Activated CD8-positive, alpha-beta memory T cell treated with anti-CD3 and anti-CD28 coated beads for 48 hours (primary cell): ENCODE results near the gene TMEM239.

Source experiments
- DNase-seq, 3 experiments: peaks; one replicate each; pipeline ENCODE4 v3.0.0-alpha.2; 2020; ENCODE audit warnings: low read depth in 2 of 3, low spot score in 2 of 3

The TMEM239 gene

DNA sequence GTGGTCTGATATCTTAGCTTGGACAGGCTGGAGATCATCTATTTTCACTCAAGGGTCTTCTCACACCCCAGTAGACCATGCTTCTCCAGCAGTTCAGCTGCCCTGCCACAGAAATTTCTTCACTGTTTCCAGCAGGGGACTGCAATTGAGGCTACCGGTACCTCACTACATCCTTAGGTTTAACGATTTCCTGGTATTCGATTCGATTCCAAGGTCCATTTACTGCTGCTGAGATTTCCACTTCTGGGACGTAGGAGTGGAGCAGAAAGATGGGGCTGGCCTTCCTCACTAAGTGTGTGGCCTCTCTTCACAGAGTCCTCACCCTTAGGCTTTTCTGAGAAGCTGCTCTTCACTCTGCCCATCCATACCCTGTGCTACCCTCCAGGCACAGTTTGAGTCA, 30.5 kb downstream of the TMEM239 start:
- DNase-seq = no peak

DNA sequence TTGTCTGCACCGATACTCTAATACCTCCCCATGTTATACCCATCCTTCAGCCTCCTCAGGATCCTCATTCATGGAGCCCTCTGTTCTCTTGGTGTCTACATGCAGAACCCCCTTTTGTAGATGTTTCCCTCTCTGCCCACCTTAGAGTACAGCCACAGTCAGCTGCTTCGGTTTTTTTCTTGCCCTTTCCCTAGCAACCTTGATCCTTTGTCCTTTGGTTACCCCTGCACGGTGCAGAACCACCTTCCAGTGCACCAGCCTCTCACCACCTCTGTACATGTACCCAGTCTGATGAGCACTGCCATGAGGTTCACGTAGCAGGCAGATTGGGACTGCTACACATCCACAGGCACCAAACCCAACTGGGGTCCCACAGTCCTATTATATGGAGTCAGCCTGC, 31.6 kb downstream of the TMEM239 start:
- no peak for DNase-seq

GRCh38 chr20:2849529-2849928, 33.4 kb downstream of the TMEM239 start:
- DNase-seq = no peak

DNA sequence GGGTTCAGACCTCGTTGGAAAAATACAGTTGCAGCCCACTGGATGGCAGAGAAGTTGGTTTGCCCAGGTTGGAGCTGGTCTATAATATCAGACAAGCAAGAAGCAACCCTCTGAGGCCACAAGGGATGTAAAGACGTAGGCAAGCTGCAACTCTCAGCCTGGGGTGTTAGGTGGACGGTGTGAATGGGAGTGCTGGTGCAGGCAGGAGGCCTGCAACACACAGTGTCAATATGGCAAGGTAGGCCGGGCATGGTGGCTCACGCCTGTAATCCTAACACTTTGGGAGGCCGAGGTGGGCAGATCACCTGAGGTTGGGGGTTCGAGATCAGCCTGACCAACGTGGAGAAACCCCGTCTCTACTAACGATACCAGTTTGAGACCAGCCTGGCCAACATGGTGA, 34.9 kb downstream of the TMEM239 start:
- DNase-seq = no peak

GRCh38 chr20:2858591-2858990, 42.4 kb downstream of the TMEM239 start:
- no peak for DNase-seq

GRCh38 chr20:2859330-2860121, 43.4 kb downstream of the TMEM239 start:
- no peak for DNase-seq

- no peak for DNase-seq
Measured at GRCh38 chr20:2864626-2865025, 48.5 kb downstream of the TMEM239 start.

- no peak for DNase-seq
Measured at GRCh38 chr20:2865101-2865500, 48.9 kb downstream of the TMEM239 start.

GRCh38 chr20:2865630-2866029, 49.5 kb downstream of the TMEM239 start:
- DNase-seq = peak in 1 of 3 experiments; percentile 52

DNA sequence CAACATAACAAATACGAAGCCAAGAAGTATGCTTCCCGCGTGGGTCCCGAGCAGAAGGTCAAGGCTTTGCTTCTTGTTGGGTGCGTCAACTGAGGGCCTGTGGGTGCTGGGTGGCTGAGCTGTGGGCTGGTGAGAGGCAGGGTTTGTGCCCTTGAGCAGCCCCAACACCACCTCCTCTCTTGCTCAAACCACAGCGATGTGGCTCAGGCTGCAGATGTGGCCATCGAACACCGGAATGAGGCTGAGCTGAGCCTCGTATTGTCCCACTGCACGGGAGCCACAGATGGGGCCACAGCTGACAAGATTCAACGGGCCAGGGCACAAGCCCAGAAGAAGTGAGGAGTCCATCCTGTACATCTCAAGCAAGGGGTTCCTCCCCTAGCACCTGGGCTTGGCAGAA, 50.1 kb downstream of the TMEM239 start:
- DNase-seq = no peak

GRCh38 chr20:2867081-2867864, 51.1 kb downstream of the TMEM239 start:
- no peak for DNase-seq
